B cell (primary cell): ENCODE data around the gene SIRPA. TPM values are rescaled to one million over a fixed set of nuclear protein-coding genes. Genes with fewer than 3 reads are reported as not detected.

Experiments
- ATAC-seq: fragments of 200-7000 bp; cut with Tn5 transposase; one replicate; pipeline ENCODE4 v1.10.0; 2021; ENCODE audit warnings: low read depth, mild to moderate bottlenecking, moderate number of reproducible peaks, moderate library complexity
- CTCF ChIA-PET: fragments of 350-600 bp; sonication (Branson Sonifier 250); formaldehyde crosslinking; loops from one replicate; lab custom pipeline; 2021; ENCODE audit warnings: antibody characterized with exemption, inconsistent platforms; lab: Charles Lee
- POLR2A ChIA-PET: fragments of 350-600 bp; sonication (Branson Sonifier 250); formaldehyde crosslinking; loops from one replicate; lab custom pipeline; 2021; ENCODE audit warnings: antibody characterized with exemption; lab: Charles Lee
- DNase-seq: peaks from one replicate; pipeline ENCODE4 v3.0.0; 2013
- H2AFZ ChIP-seq: 2 replicates; pipeline ENCODE4 v1.6.1; 2012; ENCODE audit warnings: mild to moderate bottlenecking, low read depth, low read length; ENCODE audit not compliant: insufficient read depth, poor library complexity, severe bottlenecking
- H3K27ac ChIP-seq, 2 donors: 1 replicate in 1 of 2; 2 replicates in 1 of 2; pipeline ENCODE4 v1.5.1; 2012 to 2013; ENCODE audit warnings: low read length in 2 of 2, mild to moderate bottlenecking in 2 of 2, moderate library complexity in 1 of 2
- H3K27me3 ChIP-seq, 4 experiments: fragments of 200-600 bp in 1 of 4; sonication (generic) in 1 of 4; replicated peaks in 1 of 4; 1 replicate in 2 of 4; 2 replicates in 2 of 4; pipeline versions ENCODE4 v1.6.1 to v1.7.0; 2013 to 2016; ENCODE audit warnings: low read length in 3 of 4, mild to moderate bottlenecking in 2 of 4, mixed read lengths in 1 of 4, moderate library complexity in 1 of 4; ENCODE audit not compliant: insufficient read depth in 4 of 4, control insufficient read depth in 3 of 4; ENCODE audit errors: control extremely low read depth in 1 of 4
- H3K36me3 ChIP-seq, 2 experiments: replicated peaks in 1 of 2; 1 replicate in 1 of 2; 2 replicates in 1 of 2; pipeline versions ENCODE4 v1.6.1 to v1.7.1; 2013; ENCODE audit warnings: low read length in 1 of 2; ENCODE audit not compliant: insufficient read depth in 2 of 2, control insufficient read depth in 1 of 2; ENCODE audit errors: control extremely low read depth in 1 of 2, extremely low read depth in 1 of 2
- H3K4me1 ChIP-seq, 2 donors: fragments of 200-600 bp in 1 of 2; sonication (generic) in 1 of 2; 1 replicate in 1 of 2; 2 replicates in 1 of 2; pipeline versions ENCODE4 v1.5.1 to v1.6.1; 2013 to 2017; ENCODE audit warnings: low read length in 2 of 2; ENCODE audit not compliant: control insufficient read depth in 2 of 2, insufficient read depth in 2 of 2
- H3K4me2 ChIP-seq: replicated peaks from 2 replicates; pipeline ENCODE3; 2012; ENCODE audit warnings: mild to moderate bottlenecking, low read depth, low read length; ENCODE audit not compliant: poor library complexity, severe bottlenecking
- H3K4me3 ChIP-seq, 5 experiments: fragments of 200-600 bp in 1 of 5; sonication (generic) in 1 of 5; 1 replicate in 3 of 5; 2 replicates in 2 of 5; pipeline versions ENCODE4 v1.5.1 to v1.7.0; 2011 to 2016; ENCODE audit warnings: low read length in 4 of 5, mild to moderate bottlenecking in 4 of 5, low read depth in 2 of 5, control low read depth in 1 of 5, moderate library complexity in 1 of 5; ENCODE audit not compliant: insufficient read depth in 1 of 5; ENCODE audit errors: control extremely low read depth in 1 of 5, extremely low read depth in 1 of 5
- H3K79me2 ChIP-seq: fragments of 200-600 bp; sonication (generic); one replicate; pipeline ENCODE4 v1.6.0; 2016; ENCODE audit warnings: low read length; ENCODE audit not compliant: control insufficient read depth, insufficient read depth
- H3K9ac ChIP-seq: fragments of 200-600 bp; sonication (generic); 2 replicates; pipeline ENCODE4 v1.6.1; 2017; ENCODE audit warnings: mild to moderate bottlenecking, low read length, moderate library complexity
- H3K9me3 ChIP-seq, 3 donors: one replicate each; pipeline versions ENCODE4 v1.6.1 to v1.7.1; 2013; ENCODE audit warnings: low read length in 2 of 3; ENCODE audit not compliant: control insufficient read depth in 2 of 3, insufficient read depth in 1 of 3; ENCODE audit errors: control extremely low read depth in 1 of 3
- H4K20me1 ChIP-seq: 2 replicates; pipeline ENCODE4 v1.6.0; 2012; ENCODE audit warnings: mild to moderate bottlenecking, low read length; ENCODE audit not compliant: insufficient read depth, control insufficient read depth, poor library complexity, severe bottlenecking
- H3K27ac Mint-ChIP-seq: one replicate; pipeline ENCODE4 v1.8.0; 2021; ENCODE audit warnings: mixed read lengths
- H3K27me3 Mint-ChIP-seq: one replicate; pipeline ENCODE4 v1.8.0; 2021; ENCODE audit warnings: mixed read lengths
- H3K4me1 Mint-ChIP-seq: one replicate; pipeline ENCODE4 v1.8.0; 2021; ENCODE audit warnings: mixed read lengths
- H3K4me3 Mint-ChIP-seq: one replicate; pipeline ENCODE4 v1.8.0; 2021; ENCODE audit warnings: mixed read lengths
- H3K9me3 Mint-ChIP-seq: one replicate; pipeline ENCODE4 v1.8.0; 2022; ENCODE audit warnings: mixed read lengths; ENCODE audit not compliant: insufficient read depth
- CTCF ChIP-seq: fragments of 200-600 bp; IDR thresholded peaks from one replicate; pipeline ENCODE4 v1.8.0; 2022; ENCODE audit warnings: antibody characterized with exemption, mild to moderate bottlenecking
- EZH2 ChIP-seq: IDR thresholded peaks from 2 replicates; pipeline ENCODE4 v1.6.1; 2012; ENCODE audit warnings: borderline replicate concordance, low read depth, mild to moderate bottlenecking, moderate library complexity, low read length; ENCODE audit not compliant: insufficient read depth, poor library complexity, severe bottlenecking
- WGBS: methylation state at CpG from one replicate; pipeline ENCODE4 v1.1.5; 2013; ENCODE audit warnings: missing lambda C conversion rate; ENCODE audit not compliant: insufficient coverage; 5-methylcytosine and 5-hydroxymethylcytosine counted together
- intact Hi-C: fragments of 100-400 bp; cut with micrococcal nuclease; formaldehyde crosslinking; loops from one replicate; pipeline ENCODE4 v1.10.0; 2022
- polyA plus RNA-seq: library from polyadenylated mRNA; depleted of rRNA; stranded (reverse); fragments of >200 nt; gene quantifications from 2 replicates; pipeline ENCODE4 v1.2.3, GENCODE V29; 2012
- total RNA-seq, 2 donors: library from RNA; stranded (reverse); fragments of 120-200 nt in 1 of 2; gene quantifications; 1 replicate in 1 of 2; 2 replicates in 1 of 2; pipeline versions ENCODE4 v1.2.3 to v1.2.4, GENCODE V29; 2013 to 2022

Gene SIRPA
- total and polyA plus RNA-seq, 2 donors (not counting 1 experiment from before 2014, with no cell fraction given): 0.94 to 10.2 TPM

DNA sequence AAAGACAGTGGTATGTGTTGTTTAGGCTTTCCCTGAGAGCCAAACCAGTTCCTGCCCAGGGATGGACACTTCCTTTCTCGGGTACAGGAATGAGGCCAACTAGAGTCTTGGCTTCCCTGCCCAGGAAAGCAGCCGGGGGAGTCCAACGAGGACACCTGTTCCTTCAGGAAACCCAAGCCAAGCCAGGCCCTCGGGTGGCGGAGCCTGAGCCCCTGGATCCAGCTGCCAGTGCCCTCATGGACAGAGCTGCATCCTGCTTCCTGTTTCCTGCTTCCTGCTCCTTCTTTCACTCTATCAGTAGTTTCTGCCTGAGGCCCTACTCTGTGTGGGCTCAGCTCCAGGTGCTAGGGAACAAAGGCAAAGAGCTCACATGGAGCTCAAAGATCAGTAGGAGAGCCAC, 7.9 kb upstream of the SIRPA start:
- H3K9me3 ChIP-seq: peaks cover 0 to 13% (median 0%) of the 10 kb centered on the region in 3 donors
- H2AFZ ChIP-seq: no peak overlapping the region
- no peak overlapping the region for H3K9ac ChIP-seq
- Mint-ChIP-seq H3K27me3 (peaks cover 27% of the 10 kb centered on the region), H3K4me1 (peaks cover 17% of the 10 kb centered on the region), H3K9me3 (no peaks in the 10 kb centered on the region), H3K27ac (no peak overlapping the region), H3K4me3 (no peak overlapping the region)
- intact Hi-C loops: no loop called here
- WGBS: 46% methylated on average over 5 of the region's 5 CpGs
- no peaks in the 10 kb centered on the region for H3K79me2 ChIP-seq
- no peak overlapping the region for H3K4me2 ChIP-seq
- no peak overlapping the region for H3K27ac ChIP-seq
- H3K4me1 ChIP-seq: peaks cover 14 to 15% of the 10 kb centered on the region in 2 donors
- ATAC-seq: no peak
- ChIA-PET CTCF (no interaction called here), POLR2A (no interaction called here)
- no peak overlapping the region for H3K4me3 ChIP-seq
- TF ChIP-seq EZH2 (no peak), CTCF (no peak)
- H3K27me3 ChIP-seq: peaks cover 0 to 28% (median 12%) of the 10 kb centered on the region in 4 experiments
- no peak for DNase-seq
- no peaks in the 10 kb centered on the region for H3K36me3 ChIP-seq
- no peaks in the 10 kb centered on the region for H4K20me1 ChIP-seq

- DNase-seq: no peak
- WGBS: 94% methylated on average over 2 of the region's 2 CpGs
- Mint-ChIP-seq H3K27ac (no peak overlapping the region), H3K4me1 (peaks cover 15% of the 10 kb centered on the region), H3K27me3 (peaks cover 27% of the 10 kb centered on the region), H3K4me3 (no peak overlapping the region), H3K9me3 (no peaks in the 10 kb centered on the region)
- Histone ChIP-seq H3K27ac (no peak overlapping the region), H3K4me3 (no peak overlapping the region), H3K4me2 (no peak overlapping the region), H3K79me2 (no peaks in the 10 kb centered on the region), H2AFZ (no peak overlapping the region), H3K4me1 (peaks cover 14 to 15% of the 10 kb centered on the region in 2 donors), H3K36me3 (no peaks in the 10 kb centered on the region), H4K20me1 (no peaks in the 10 kb centered on the region), H3K27me3 (peaks cover 0 to 29% (median 14%) of the 10 kb centered on the region in 4 experiments), H3K9ac (no peak overlapping the region), H3K9me3 (peaks cover 0 to 10% (median 0%) of the 10 kb centered on the region in 3 donors)
- ChIA-PET CTCF (no interaction called here), POLR2A (no interaction called here)
- ATAC-seq: no peak
- no peak for TF ChIP-seq EZH2
- intact Hi-C loops: no loop called here
Observed at GRCh38 chr20:1887756-1888155, 7.5 kb upstream of the SIRPA start.
